ENCODE data around the gene SQOR. TPM values are rescaled to one million over a fixed set of nuclear protein-coding genes. Genes with fewer than 3 reads are reported as not detected.

Gene SQOR
- total and polyA plus RNA-seq, 10 donors: 21.5 to 79.6 (median 56.1) TPM

DNA sequence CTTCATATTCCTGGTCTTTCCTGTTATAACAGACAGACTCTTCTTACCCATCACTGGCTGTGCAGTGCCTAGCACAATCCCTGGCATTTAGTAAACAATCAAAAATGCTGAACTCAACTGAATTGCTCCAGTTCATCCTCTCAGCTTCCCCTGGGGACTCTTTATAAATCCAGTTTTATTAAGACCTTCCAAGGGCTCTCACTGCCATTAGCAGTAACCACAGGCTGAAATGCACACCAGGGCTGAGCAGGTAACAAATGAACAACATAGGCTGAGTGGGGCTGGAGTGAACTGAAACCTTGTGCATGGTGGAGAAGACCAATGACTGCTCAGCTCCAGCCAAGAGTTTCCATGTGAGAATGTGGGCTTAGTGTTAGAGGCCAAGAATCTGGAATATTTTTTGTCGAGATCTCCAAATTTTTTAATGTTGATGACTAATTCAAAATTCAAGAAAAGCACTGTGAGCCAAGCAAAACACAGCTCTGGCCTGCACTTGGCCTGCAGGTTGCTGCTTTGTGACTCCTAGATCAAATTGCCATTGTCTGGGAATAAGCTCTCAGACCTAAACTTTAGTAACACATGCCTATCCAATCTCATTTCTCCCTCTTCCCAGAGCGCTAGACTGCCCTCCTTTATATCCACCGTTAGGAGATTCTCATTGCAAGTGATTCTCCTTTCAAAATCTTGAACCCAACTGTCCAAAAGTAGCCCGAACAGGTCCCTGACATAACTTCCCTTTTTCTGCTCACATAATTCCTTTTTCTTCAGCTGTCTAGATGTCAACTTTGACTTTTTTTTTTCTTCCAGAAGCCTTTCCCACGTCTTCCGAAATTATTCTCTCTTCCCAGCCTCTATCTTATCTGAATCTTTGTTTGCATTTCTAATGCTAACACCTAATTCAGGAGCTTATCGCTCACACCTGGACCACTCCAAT is 7.4 kb downstream of the SQOR start:
- peaks cover 20 to 100% (median 79%) of the 10 kb centered on the region in 6 donors for H3K4me1 ChIP-seq
- intact Hi-C loops (cut with DNase I; ENCODE audit: low total_unique reads): no loop called here

DNA sequence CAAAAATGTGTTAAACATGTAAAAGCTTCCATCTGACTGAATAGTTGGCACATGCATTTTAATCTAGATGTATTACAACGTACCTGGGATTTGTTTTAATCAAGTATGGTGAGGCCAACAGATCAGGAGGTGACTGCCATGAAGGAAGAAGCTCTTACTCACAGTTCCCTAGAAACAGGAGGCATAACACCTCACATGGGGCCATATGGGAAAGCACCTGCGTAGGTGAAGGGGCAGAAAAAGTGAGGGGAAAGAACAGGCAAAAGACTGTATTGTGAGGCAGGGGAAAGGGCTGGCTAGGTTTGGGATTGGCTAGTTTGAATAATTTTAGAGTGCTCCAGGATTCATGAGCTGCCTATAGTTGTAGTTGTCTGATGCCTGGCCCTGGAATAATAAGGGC is 9.6 kb downstream of the SQOR start:
- intact Hi-C loops (cut with DNase I; ENCODE audit: low total_unique reads): no loop called here
- no peak overlapping the region for H3K4me3 ChIP-seq
- no peaks in the 10 kb centered on the region for H3K27me3 ChIP-seq (replicated peaks in 1 of 7)
- DNase-seq: no peak
- peaks cover 11 to 100% (median 75%) of the 10 kb centered on the region in 6 donors for H3K4me1 ChIP-seq
- TF ChIP-seq, protein P1, sequence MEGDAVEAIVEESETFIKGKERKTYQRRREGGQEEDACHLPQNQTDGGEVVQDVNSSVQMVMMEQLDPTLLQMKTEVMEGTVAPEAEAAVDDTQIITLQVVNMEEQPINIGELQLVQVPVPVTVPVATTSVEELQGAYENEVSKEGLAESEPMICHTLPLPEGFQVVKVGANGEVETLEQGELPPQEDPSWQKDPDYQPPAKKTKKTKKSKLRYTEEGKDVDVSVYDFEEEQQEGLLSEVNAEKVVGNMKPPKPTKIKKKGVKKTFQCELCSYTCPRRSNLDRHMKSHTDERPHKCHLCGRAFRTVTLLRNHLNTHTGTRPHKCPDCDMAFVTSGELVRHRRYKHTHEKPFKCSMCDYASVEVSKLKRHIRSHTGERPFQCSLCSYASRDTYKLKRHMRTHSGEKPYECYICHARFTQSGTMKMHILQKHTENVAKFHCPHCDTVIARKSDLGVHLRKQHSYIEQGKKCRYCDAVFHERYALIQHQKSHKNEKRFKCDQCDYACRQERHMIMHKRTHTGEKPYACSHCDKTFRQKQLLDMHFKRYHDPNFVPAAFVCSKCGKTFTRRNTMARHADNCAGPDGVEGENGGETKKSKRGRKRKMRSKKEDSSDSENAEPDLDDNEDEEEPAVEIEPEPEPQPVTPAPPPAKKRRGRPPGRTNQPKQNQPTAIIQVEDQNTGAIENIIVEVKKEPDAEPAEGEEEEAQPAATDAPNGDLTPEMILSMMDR (IDR thresholded peaks at IDR 0.05 in 8 of 11, conservative IDR thresholded peaks at IDR 0.05 in 3 of 11): no peak
- TF ChIP-seq POLR2AphosphoS5 (IDR thresholded peaks at IDR 0.05): no peak
- no peak for TF ChIP-seq POLR2A (IDR thresholded peaks at IDR 0.05)
- H3K27ac ChIP-seq: peak overlapping the region in 7 of 8 donors; percentile 44 to 98 (median 64)
- WGBS, 5 donors: 42 to 95% (median 79%) methylated on average over 2 of the region's 2 CpGs
- H3K36me3 ChIP-seq: peaks cover 0 to 15% (median 0%) of the 10 kb centered on the region in 6 donors
- no peaks in the 10 kb centered on the region for H3K9me3 ChIP-seq

More for the DNA sequence above, 7.4 kb downstream of the SQOR start:
- Histone ChIP-seq H3K27me3 (replicated peaks in 1 of 7) (no peaks in the 10 kb centered on the region), H3K27ac (peak overlapping the region in 7 of 8 donors; percentile 47 to 99 (median 69)), H3K4me3 (peak overlapping the region in 1 of 8 donors; percentile 0), H3K36me3 (peaks cover 0 to 15% (median 0%) of the 10 kb centered on the region in 6 donors), H3K9me3 (no peaks in the 10 kb centered on the region)
- DNase-seq: no peak
- TF ChIP-seq POLR2AphosphoS5 (IDR thresholded peaks at IDR 0.05) (no peak), POLR2A (IDR thresholded peaks at IDR 0.05) (no peak)
- TF ChIP-seq, protein P1 (IDR thresholded peaks at IDR 0.05 in 8 of 11, conservative IDR thresholded peaks at IDR 0.05 in 3 of 11): no peak
- WGBS, 5 donors: 47 to 79% (median 59%) methylated on average over 7 of the region's 7 CpGs

DNA sequence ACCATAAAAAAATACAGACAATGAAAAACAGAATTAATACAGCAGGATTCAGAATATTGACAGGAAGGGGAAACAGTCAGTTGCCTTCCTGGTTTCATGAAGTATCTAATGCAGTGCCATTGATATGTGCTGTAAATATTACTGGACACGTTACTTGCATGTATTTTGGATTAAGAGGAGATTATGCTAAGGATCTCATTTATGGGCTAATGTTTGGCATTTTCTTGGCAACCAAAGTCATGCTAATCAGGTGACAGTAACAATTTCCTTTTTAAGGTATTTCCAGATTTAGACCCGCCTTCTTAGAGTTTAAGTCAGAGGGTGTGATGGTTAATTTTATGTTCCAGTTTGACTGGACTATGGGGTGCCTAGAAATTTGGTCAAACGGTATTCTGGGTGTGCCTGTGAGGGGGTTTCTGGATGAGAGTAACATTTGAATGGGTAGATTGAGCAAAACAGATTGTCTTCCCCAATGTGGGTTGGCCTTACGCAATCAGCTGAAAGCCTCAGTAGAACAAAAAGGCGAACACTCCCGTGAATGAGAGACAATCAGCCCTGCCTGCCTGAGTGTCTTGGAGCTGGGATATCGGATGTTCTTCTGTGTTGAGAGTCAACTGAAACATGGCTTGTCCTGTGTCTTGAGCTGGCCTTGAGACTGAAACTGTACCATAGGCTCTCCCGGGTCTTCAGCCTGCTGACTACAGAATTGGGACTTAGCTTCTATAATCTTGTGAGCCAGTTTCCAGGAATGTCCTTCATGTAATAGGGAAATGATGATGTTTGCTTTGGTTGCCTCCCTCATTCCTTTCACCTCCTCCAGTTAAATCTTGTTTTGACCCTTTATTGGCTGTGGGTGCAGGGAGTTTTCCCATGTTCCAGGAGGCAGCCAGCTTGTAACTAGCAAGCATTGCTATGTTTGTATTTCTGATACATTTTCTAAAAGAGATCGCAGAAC is 10.5 kb downstream of the SQOR start:
- TF ChIP-seq POLR2A (IDR thresholded peaks at IDR 0.05) (no peak), POLR2AphosphoS5 (IDR thresholded peaks at IDR 0.05) (peak in 1 of 3 donors; percentile 40)
- TF ChIP-seq, protein P1 (IDR thresholded peaks at IDR 0.05 in 8 of 11, conservative IDR thresholded peaks at IDR 0.05 in 3 of 11): no peak
- H3K27me3 ChIP-seq (replicated peaks in 1 of 7): no peaks in the 10 kb centered on the region
- H3K27ac ChIP-seq: peak overlapping the region in 7 of 8 donors; percentile 44 to 98 (median 64)
- H3K9me3 ChIP-seq: no peaks in the 10 kb centered on the region
- intact Hi-C loops (cut with DNase I; ENCODE audit: low total_unique reads): no loop called here
- peaks cover 11 to 100% (median 79%) of the 10 kb centered on the region in 6 donors for H3K4me1 ChIP-seq
- DNase-seq: no peak
- 51 to 77% (median 60%) methylated on average over 9 of the region's 9 CpGs for WGBS, 5 donors
- H3K4me3 ChIP-seq: peak overlapping the region in 1 of 8 donors; percentile 30
- H3K36me3 ChIP-seq: peaks cover 0 to 17% (median 0%) of the 10 kb centered on the region in 6 donors

All from spleen (tissue), 11 donors.